GM19043 (cell line): ENCODE measurements around the gene RHOBTB3.

Source experiments
- ATAC-seq: cut with Tn5 transposase; IDR thresholded peaks from one replicate; pipeline ENCODE4 v1.9.1; 2021; ENCODE audit warnings: low read depth; ENCODE audit not compliant: unreplicated experiment

Gene RHOBTB3

GRCh38 chr5:95762652-95763041 lies 31.5 kb downstream of the RHOBTB3 start:
- no peak for ATAC-seq

- ATAC-seq, result no peak
These were observed 32.8 kb downstream of the RHOBTB3 start for GRCh38 chr5:95763941-95764340.

GRCh38 chr5:95768731-95769130 lies 37.6 kb downstream of the RHOBTB3 start:
- no peak for ATAC-seq

- ATAC-seq, result no peak
These were observed 39.9 kb downstream of the RHOBTB3 start for GRCh38 chr5:95770830-95771708.

GRCh38 chr5:95771892-95772291 lies 40.8 kb downstream of the RHOBTB3 start:
- ATAC-seq, result no peak

GRCh38 chr5:95773335-95774059 lies 42.4 kb downstream of the RHOBTB3 start:
- ATAC-seq, result no peak

- no peak for ATAC-seq
These were observed 46.3 kb downstream of the RHOBTB3 start for GRCh38 chr5:95777441-95777840.

GRCh38 chr5:95778713-95779436 lies 47.7 kb downstream of the RHOBTB3 start:
- no peak for ATAC-seq

GRCh38 chr5:95779611-95780010 lies 48.5 kb downstream of the RHOBTB3 start:
- ATAC-seq, result no peak

- ATAC-seq, result no peak
These were observed 49.5 kb downstream of the RHOBTB3 start for GRCh38 chr5:95780597-95780996.

- ATAC-seq, result peak; percentile 95
These were observed 50.0 kb downstream of the RHOBTB3 start for GRCh38 chr5:95781101-95781583.

- no peak for ATAC-seq
These were observed 51.0 kb downstream of the RHOBTB3 start for GRCh38 chr5:95782181-95782580.

- ATAC-seq, result no peak
These were observed 52.5 kb downstream of the RHOBTB3 start for GRCh38 chr5:95783661-95784060.

GRCh38 chr5:95784514-95785302 lies 53.6 kb downstream of the RHOBTB3 start:
- no peak for ATAC-seq

- no peak for ATAC-seq
These were observed 55.8 kb downstream of the RHOBTB3 start for GRCh38 chr5:95786821-95787418.

- no peak for ATAC-seq
These were observed 57.4 kb downstream of the RHOBTB3 start for GRCh38 chr5:95788493-95788892.

GRCh38 chr5:95791751-95792150 lies 60.6 kb downstream of the RHOBTB3 start:
- ATAC-seq, result no peak

- ATAC-seq, result no peak
These were observed 63.0 kb downstream of the RHOBTB3 start for GRCh38 chr5:95794070-95794516.

- no peak for ATAC-seq
These were observed 66.2 kb downstream of the RHOBTB3 start for GRCh38 chr5:95797301-95797700.

GRCh38 chr5:95798048-95798447 lies 66.9 kb downstream of the RHOBTB3 start:
- ATAC-seq, result no peak
